Measurements from ENCODE around the gene CAMK1D. TPM values are rescaled to one million over a fixed set of nuclear protein-coding genes. Genes with fewer than 3 reads are reported as not detected.

CAMK1D gene
- total and polyA plus RNA-seq, 2 experiments from 2014 or later = 4.6 to 7.2 TPM

DNA sequence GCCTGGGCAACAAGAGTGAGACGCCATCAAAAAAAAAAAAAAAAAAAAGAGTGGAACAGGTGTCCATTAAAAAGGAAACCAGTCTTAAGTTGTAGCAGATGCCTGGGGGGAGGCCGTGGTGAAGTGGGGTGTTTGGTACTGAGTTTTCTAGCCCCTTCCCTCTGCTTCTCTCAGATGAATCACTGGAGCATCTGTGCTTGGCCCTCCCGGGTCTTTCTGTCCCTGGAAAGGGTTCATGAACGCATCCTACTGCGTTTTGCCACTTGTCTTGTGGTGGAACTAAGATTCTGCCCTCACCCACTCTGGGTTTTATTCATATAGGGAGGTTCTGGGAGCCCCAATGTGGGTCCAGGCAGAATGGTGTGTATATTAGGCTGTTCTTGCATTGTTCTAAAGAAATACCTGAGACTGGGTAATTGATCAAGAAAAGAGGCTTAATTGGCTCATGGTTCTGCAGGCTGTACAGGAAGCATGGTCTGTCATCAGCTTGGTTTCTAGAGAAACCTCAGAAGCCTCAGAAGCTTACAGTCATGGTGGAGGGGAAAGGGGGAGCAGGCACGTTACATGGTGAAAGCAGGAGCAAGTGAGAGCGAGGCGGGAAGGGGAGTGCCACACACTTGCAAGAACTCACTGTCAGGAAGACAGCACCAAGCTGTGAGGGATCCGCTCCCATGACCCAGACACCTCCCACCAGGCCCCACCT is 63.5 kb downstream of the CAMK1D start:
- Mint-ChIP-seq H3K27me3 (ENCODE audit: insufficient read depth, low read depth, poor library complexity) (no peaks in the 10 kb centered on the region), H3K36me3 (ENCODE audit: low read depth) (no peaks in the 10 kb centered on the region; the same call in 2 of the 3 replicates), H3K9me3 (no peaks in the 10 kb centered on the region), H3K4me3 (no peak overlapping the region), H3K27ac (no peak overlapping the region), H3K4me1 (no peaks in the 10 kb centered on the region)
- DNase-seq (ENCODE audit: low spot score) (no peak), ATAC-seq (no peak)
- H3F3A ChIP-seq (replicated peaks; ENCODE audit: low read depth) = no peaks in the 10 kb centered on the region
- no peaks in the 10 kb centered on the region for H3K36me3 ChIP-seq (ENCODE audit: insufficient read depth)
- H2AFZ ChIP-seq = no peak overlapping the region
- no peak for TF ChIP-seq EZH2phosphoT487 (IDR thresholded peaks at IDR 0.05; ENCODE audit: unreplicated experiment)
- no peak overlapping the region for H3K4me3 ChIP-seq
- H3K27me3 ChIP-seq (ENCODE audit: insufficient read depth) = no peaks in the 10 kb centered on the region
- no peak overlapping the region for H3K4me2 ChIP-seq
- no peak overlapping the region for H3K27ac ChIP-seq (ENCODE audit: low read depth)
- no peaks in the 10 kb centered on the region for H3K79me2 ChIP-seq (replicated peaks; ENCODE audit: insufficient read depth)
- H3K4me1 ChIP-seq (ENCODE audit: insufficient read depth) = no peaks in the 10 kb centered on the region
- H3K9me2 ChIP-seq (ENCODE audit: insufficient read depth) = no peaks in the 10 kb centered on the region; the same call in 1 of the 2 replicates
- H4K20me1 ChIP-seq (replicated peaks; ENCODE audit: insufficient read depth) = no peaks in the 10 kb centered on the region; the same call in none of the 2 replicates

DNA sequence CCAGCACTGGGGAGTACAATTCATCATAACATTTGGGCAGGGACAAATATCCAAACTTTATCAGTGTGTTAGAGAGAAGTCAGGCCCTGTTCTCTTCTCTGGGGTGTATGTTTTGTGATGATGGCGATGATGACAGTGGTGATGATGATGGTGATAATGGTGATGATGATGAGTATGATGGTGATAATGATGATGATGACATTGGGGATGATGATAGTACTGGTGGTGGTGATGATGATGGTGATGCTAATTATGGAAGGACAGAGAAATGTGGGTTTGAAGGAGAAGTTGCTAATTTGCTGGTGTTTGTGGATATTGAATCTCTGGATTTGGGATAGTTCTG is 64.0 kb downstream of the CAMK1D start:
- Histone ChIP-seq H3F3A (replicated peaks; ENCODE audit: low read depth) (no peaks in the 10 kb centered on the region), H4K20me1 (replicated peaks; ENCODE audit: insufficient read depth) (no peaks in the 10 kb centered on the region; the same call in none of the 2 replicates), H3K4me1 (ENCODE audit: insufficient read depth) (no peaks in the 10 kb centered on the region), H3K4me3 (no peak overlapping the region), H3K79me2 (replicated peaks; ENCODE audit: insufficient read depth) (no peaks in the 10 kb centered on the region), H3K27me3 (ENCODE audit: insufficient read depth) (no peaks in the 10 kb centered on the region), H3K9me2 (ENCODE audit: insufficient read depth) (no peaks in the 10 kb centered on the region; the same call in 1 of the 2 replicates), H3K36me3 (ENCODE audit: insufficient read depth) (no peaks in the 10 kb centered on the region), H2AFZ (no peak overlapping the region), H3K4me2 (no peak overlapping the region), H3K27ac (ENCODE audit: low read depth) (no peak overlapping the region)
- TF ChIP-seq, protein P1, sequence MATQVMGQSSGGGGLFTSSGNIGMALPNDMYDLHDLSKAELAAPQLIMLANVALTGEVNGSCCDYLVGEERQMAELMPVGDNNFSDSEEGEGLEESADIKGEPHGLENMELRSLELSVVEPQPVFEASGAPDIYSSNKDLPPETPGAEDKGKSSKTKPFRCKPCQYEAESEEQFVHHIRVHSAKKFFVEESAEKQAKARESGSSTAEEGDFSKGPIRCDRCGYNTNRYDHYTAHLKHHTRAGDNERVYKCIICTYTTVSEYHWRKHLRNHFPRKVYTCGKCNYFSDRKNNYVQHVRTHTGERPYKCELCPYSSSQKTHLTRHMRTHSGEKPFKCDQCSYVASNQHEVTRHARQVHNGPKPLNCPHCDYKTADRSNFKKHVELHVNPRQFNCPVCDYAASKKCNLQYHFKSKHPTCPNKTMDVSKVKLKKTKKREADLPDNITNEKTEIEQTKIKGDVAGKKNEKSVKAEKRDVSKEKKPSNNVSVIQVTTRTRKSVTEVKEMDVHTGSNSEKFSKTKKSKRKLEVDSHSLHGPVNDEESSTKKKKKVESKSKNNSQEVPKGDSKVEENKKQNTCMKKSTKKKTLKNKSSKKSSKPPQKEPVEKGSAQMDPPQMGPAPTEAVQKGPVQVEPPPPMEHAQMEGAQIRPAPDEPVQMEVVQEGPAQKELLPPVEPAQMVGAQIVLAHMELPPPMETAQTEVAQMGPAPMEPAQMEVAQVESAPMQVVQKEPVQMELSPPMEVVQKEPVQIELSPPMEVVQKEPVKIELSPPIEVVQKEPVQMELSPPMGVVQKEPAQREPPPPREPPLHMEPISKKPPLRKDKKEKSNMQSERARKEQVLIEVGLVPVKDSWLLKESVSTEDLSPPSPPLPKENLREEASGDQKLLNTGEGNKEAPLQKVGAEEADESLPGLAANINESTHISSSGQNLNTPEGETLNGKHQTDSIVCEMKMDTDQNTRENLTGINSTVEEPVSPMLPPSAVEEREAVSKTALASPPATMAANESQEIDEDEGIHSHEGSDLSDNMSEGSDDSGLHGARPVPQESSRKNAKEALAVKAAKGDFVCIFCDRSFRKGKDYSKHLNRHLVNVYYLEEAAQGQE (IDR thresholded peaks at IDR 0.05; ENCODE audit: unreplicated experiment) = no peak
- TF ChIP-seq ZNF114 (CRISPR knock-in tag; IDR thresholded peaks at IDR 0.05) = no peak
- no peak for TF ChIP-seq NANOG (IDR thresholded peaks at IDR 0.05; ENCODE audit: borderline replicate concordance)
- TF ChIP-seq, protein P2, sequence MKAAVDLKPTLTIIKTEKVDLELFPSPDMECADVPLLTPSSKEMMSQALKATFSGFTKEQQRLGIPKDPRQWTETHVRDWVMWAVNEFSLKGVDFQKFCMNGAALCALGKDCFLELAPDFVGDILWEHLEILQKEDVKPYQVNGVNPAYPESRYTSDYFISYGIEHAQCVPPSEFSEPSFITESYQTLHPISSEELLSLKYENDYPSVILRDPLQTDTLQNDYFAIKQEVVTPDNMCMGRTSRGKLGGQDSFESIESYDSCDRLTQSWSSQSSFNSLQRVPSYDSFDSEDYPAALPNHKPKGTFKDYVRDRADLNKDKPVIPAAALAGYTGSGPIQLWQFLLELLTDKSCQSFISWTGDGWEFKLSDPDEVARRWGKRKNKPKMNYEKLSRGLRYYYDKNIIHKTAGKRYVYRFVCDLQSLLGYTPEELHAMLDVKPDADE (IDR thresholded peaks at IDR 0.05) = no peak
- Mint-ChIP-seq H3K4me1 (no peaks in the 10 kb centered on the region), H3K9me3 (no peaks in the 10 kb centered on the region), H3K27ac (no peak overlapping the region), H3K4me3 (no peak overlapping the region), H3K36me3 (ENCODE audit: low read depth) (no peaks in the 10 kb centered on the region; the same call in 2 of the 3 replicates), H3K27me3 (ENCODE audit: insufficient read depth, low read depth, poor library complexity) (no peaks in the 10 kb centered on the region)
- ATAC-seq = no peak
- no peak for DNase-seq (ENCODE audit: low spot score)
